Measurements from ENCODE around the gene PRKD3. TPM values are rescaled to one million over a fixed set of nuclear protein-coding genes. Genes with fewer than 3 reads are reported as not detected.

Gene PRKD3
- total and polyA plus RNA-seq, 9 of the 15 experiments (the other 6 are each of a cell fraction or from before 2014, with no cell fraction given) = 4.7 to 26.7 (median 17.0) TPM

- Histone ChIP-seq H3K79me2 (ENCODE audit: control insufficient read depth, insufficient read depth, low read length) (no peaks in the 10 kb centered on the region), H4K20me1 (replicated peaks; ENCODE audit: control insufficient read depth, insufficient read depth, low read length) (no peaks in the 10 kb centered on the region), H3K9me1 (ENCODE audit: control insufficient read depth, insufficient read depth, low read length) (no peaks in the 10 kb centered on the region), H3K9me3 (replicated peaks; ENCODE audit: control insufficient read depth, insufficient read depth, low read depth, low read length) (no peaks in the 10 kb centered on the region), H3K4me3 (no peak overlapping the region), H3K4me2 (ENCODE audit: insufficient read depth, low read length) (no peak overlapping the region), H3K36me3 (ENCODE audit: control insufficient read depth, insufficient read depth, low read length) (no peaks in the 10 kb centered on the region), H3K27ac (ENCODE audit: extremely low read depth, low read depth, low read length) (no peak overlapping the region), H3K27me3 (ENCODE audit: control insufficient read depth in 2 of 2, insufficient read depth in 2 of 2, low read length in 2 of 2) (peaks cover 6 to 10% of the 10 kb centered on the region in 2 experiments; a peak in 4 of 5 replicates), H3K4me1 (replicated peaks in 1 of 2; ENCODE audit: control insufficient read depth in 2 of 2, insufficient read depth in 2 of 2, low read length in 2 of 2) (no peaks in the 10 kb centered on the region), H2AFZ (ENCODE audit: low read depth, low read length) (no peak overlapping the region), H3K9ac (ENCODE audit: insufficient read depth in 1 of 2, low read depth in 2 of 2, low read length in 2 of 2) (no peak overlapping the region)
- no peak for FAIRE-seq
- CTCF ChIA-PET (ENCODE audit: low intra/inter-chr PET ratio) = no interaction called here
- intact Hi-C loops (cut with micrococcal nuclease) = no loop called here
- 0% methylated on average over 4 of the region's 4 CpGs for WGBS (ENCODE audit: insufficient coverage, low coverage, missing lambda C conversion rate)
- in situ Hi-C loops (cut with MboI) = no loop called here
- no peak for DNase-seq (ENCODE audit: extremely low read depth in 1 of 4, low spot score in 3 of 4)
- POLR2A ChIA-PET = no interaction called here
- no TSS peak for BruUV-seq (replicated peaks)
- no peak for ATAC-seq
- TF ChIP-seq TFAM (CRISPR knock-in tag; conservative IDR thresholded peaks at IDR 0.05) = no peak
- no peak for TF ChIP-seq CBX5 (IDR thresholded peaks at IDR 0.05; ENCODE audit: borderline replicate concordance, low read depth)
- no peak for TF ChIP-seq MBD1 (CRISPR knock-in tag; IDR thresholded peaks at IDR 0.05)
- no peak for TF ChIP-seq ZNF561 (CRISPR knock-in tag; conservative IDR thresholded peaks at IDR 0.05)
- no peak for TF ChIP-seq ZNF668 (CRISPR knock-in tag; IDR thresholded peaks at IDR 0.05)
- no peak for TF ChIP-seq ELK1 (CRISPR knock-in tag; IDR thresholded peaks at IDR 0.05)
- TF ChIP-seq ADNP (tag; IDR thresholded peaks at IDR 0.05) = no peak
- TF ChIP-seq ZNF277 (CRISPR knock-in tag; IDR thresholded peaks at IDR 0.05; ENCODE audit: borderline replicate concordance) = no peak
- TF ChIP-seq COPS2 (conservative IDR thresholded peaks at IDR 0.05) = no peak
- TF ChIP-seq KAT2B (IDR thresholded peaks at IDR 0.05; ENCODE audit: low read depth, low read length) = no peak
- no peak for TF ChIP-seq TCF3 (CRISPR knock-in tag; IDR thresholded peaks at IDR 0.05)
- TF ChIP-seq ELF4 (CRISPR knock-in tag; IDR thresholded peaks at IDR 0.05) = no peak
- TF ChIP-seq MTA2 (IDR thresholded peaks at IDR 0.05; ENCODE audit: low read depth) = no peak
- TF ChIP-seq ATF3 (IDR thresholded peaks at IDR 0.05) = no peak
- TF ChIP-seq ATF3 (CRISPR knock-in tag; conservative IDR thresholded peaks at IDR 0.05) = no peak
- no peak for TF ChIP-seq CEBPG (CRISPR knock-in tag; IDR thresholded peaks at IDR 0.05)
- TF ChIP-seq CEBPG (tag; conservative IDR thresholded peaks at IDR 0.05 in 1 of 2, IDR thresholded peaks at IDR 0.05 in 1 of 2) = no peak
- no peak for TF ChIP-seq SNAPC5 (CRISPR knock-in tag; IDR thresholded peaks at IDR 0.05)
- TF ChIP-seq DLX4 (CRISPR knock-in tag; IDR thresholded peaks at IDR 0.05) = no peak
- TF ChIP-seq RBM15 (IDR thresholded peaks at IDR 0.05; ENCODE audit: insufficient read depth, low read length) = no peak
Observed at GRCh38 chr2:37338933-37339332, 14.3 kb upstream of the PRKD3 start.
